ENCODE data around the gene RGS6. TPM values are rescaled to one million over a fixed set of nuclear protein-coding genes. Genes with fewer than 3 reads are reported as not detected.

Gene RGS6
- total RNA-seq, 1 donor from 2014 or later, result 7.6 TPM

- DNase-seq (ENCODE audit: low spot score), result no peak
Measured at GRCh38 chr14:72568296-72568992, 636.2 kb downstream of the RGS6 start.

GRCh38 chr14:72573725-72574417, 641.6 kb downstream of the RGS6 start:
- DNase-seq (ENCODE audit: low spot score), result no peak

GRCh38 chr14:72574715-72575114, 642.5 kb downstream of the RGS6 start:
- no peak for DNase-seq (ENCODE audit: low spot score)

- DNase-seq (ENCODE audit: low spot score), result no peak
Measured at GRCh38 chr14:72576258-72576657, 644.0 kb downstream of the RGS6 start.

- no peak for DNase-seq (ENCODE audit: low spot score)
Measured at GRCh38 chr14:72577521-72577920, 645.3 kb downstream of the RGS6 start.

- no peak for DNase-seq (ENCODE audit: low spot score)
Measured at GRCh38 chr14:72578514-72578913, 646.3 kb downstream of the RGS6 start.

- DNase-seq (ENCODE audit: low spot score), result no peak
Measured at GRCh38 chr14:72582582-72582981, 650.4 kb downstream of the RGS6 start.

- no peak for DNase-seq (ENCODE audit: low spot score)
Measured at GRCh38 chr14:72583316-72584272, 651.4 kb downstream of the RGS6 start.

- no peak for DNase-seq (ENCODE audit: low spot score)
Measured at GRCh38 chr14:72588521-72588920, 656.3 kb downstream of the RGS6 start.

GRCh38 chr14:72589652-72590051, 657.4 kb downstream of the RGS6 start:
- DNase-seq (ENCODE audit: low spot score), result no peak

GRCh38 chr14:72590577-72590976, 658.3 kb downstream of the RGS6 start:
- DNase-seq (ENCODE audit: low spot score), result no peak

- no peak for DNase-seq (ENCODE audit: low spot score)
Measured at GRCh38 chr14:72591391-72591790, 659.2 kb downstream of the RGS6 start.

- no peak for DNase-seq (ENCODE audit: low spot score)
Measured at GRCh38 chr14:72594099-72594901, 662.1 kb downstream of the RGS6 start.

GRCh38 chr14:72595152-72595862, 663.1 kb downstream of the RGS6 start:
- DNase-seq (ENCODE audit: low spot score), result no peak

GRCh38 chr14:72597252-72598233, 665.3 kb downstream of the RGS6 start:
- no peak for DNase-seq (ENCODE audit: low spot score)

- DNase-seq (ENCODE audit: low spot score), result no peak
Measured at GRCh38 chr14:72598306-72598705, 666.1 kb downstream of the RGS6 start.

GRCh38 chr14:72599579-72600470, 667.6 kb downstream of the RGS6 start:
- no peak for DNase-seq (ENCODE audit: low spot score)
